DMS79 treated with DMSO at 0.1 percent for 48 hours (cell line): Measurements from ENCODE around the gene HCST.
A peak's percentile ranks its signal among the peaks of the same experiment; 100 is the strongest.
"Not testable (repeated sequence)": the region's sequence is repeated elsewhere in the genome, so short reads cannot be mapped to it uniquely, and the experiment has no call there.

ENCODE experiments used
- DNase-seq: peaks from one replicate; lab custom pipeline; 2025; lab: John Stamatoyannopoulos, UW

Gene HCST, protein sequence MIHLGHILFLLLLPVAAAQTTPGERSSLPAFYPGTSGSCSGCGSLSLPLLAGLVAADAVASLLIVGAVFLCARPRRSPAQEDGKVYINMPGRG

DNA sequence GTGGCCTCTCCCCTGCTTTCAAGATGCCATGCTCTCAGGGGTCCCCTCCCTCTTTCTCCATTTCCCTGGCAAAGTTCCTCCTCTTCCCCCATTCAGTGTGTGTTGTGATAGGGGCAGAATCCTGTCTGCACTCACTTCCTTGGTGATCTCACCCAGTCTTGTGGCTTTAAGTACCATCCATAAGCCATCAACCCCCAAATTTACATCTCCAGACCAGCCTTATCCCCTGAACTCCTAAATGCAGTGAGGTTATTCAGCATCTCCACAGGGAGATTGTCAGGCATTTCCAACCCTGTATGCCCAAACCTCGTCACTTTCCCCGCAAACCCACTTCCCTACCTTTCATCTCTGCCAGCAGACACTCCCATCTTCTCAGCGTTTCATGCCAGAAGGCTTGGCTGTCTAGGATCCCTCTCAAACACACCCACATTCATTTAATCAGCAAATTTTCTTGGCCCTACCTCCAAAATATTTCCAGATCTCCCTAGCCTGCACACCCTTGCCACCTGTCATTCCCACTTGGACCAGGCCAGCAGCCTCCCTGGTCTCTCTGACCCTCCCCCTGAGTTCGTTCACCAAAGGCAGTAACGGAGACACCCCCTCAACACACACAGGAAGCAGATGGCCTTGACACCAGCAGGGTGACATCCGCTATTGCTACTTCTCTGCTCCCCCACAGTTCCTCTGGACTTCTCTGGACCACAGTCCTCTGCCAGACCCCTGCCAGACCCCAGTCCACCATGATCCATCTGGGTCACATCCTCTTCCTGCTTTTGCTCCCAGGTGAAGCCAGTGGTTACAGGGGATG, at the start of gene HCST:
HCST (plus strand) TSS at position 676 of the 808 bp plus-strand sequence; CDS start at position 741, 65 bp downstream.
- DNase-seq = no peak

DNA sequence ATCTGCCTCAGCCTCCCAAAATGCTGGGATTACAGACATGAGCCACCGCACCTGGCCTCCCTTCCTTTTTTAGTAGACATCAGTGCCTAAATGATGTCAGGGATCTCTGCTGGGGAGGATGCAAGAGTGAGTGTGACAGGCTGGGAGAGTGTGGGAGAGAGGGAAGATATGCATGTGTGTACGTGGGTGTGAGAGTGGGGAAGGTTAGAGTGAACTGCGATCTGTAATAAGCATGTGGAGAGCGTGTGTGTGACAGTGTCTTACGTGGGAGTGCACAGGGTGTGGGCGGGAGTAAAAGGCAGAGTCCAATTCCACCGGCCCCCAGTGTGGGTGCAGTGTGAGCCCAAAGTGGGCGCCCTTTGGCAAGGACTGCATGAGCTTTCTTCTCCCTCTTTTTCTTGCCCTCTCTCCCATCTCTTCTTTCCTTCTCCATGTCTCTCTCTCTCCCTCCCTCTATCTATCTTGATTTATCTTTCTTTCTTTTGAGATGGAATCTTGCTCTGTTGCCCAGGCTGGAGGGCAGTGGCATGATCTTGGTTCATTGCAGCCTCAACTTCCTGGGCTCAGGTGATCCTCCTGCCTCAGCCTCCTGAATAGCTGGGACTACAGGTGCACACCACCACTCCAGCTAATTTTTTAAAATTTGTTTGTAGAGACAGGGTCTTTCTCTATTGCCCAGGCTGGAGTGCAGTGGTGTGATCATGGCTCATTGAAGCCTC, 49.1 kb upstream of the HCST start:
- DNase-seq = no peak

DNA sequence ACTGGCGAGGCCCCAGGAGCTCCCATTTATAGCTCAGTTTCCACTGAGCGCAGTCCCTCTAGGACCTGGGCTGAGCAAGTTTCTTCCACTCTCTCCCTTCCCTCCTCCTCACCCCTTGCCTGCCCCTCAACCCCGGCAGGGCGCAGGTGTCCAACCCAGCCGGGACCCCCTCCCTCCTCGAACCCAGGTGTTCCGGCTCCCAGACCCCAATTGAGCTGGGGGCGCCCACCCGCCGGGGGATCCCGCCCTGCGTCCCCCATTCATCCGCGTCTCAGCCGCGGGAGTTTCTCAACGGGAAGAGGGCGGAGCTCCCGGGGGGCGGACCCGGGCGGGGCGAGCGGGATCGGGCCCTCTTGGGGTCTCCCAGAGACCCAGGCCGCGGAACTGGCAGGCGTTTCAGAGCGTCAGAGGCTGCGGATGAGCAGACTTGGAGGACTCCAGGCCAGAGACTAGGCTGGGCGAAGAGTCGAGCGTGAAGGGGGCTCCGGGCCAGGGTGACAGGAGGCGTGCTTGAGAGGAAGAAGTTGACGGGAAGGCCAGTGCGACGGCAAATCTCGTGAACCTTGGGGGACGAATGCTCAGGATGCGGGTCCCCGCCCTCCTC, 45.7 kb upstream of the HCST start, which contains the start of gene KIRREL2:
KIRREL2 (plus strand) TSS at position 366 of the 604 bp plus-strand sequence; CDS start at position 575, 209 bp downstream.
- DNase-seq = peak; percentile 35

DNA sequence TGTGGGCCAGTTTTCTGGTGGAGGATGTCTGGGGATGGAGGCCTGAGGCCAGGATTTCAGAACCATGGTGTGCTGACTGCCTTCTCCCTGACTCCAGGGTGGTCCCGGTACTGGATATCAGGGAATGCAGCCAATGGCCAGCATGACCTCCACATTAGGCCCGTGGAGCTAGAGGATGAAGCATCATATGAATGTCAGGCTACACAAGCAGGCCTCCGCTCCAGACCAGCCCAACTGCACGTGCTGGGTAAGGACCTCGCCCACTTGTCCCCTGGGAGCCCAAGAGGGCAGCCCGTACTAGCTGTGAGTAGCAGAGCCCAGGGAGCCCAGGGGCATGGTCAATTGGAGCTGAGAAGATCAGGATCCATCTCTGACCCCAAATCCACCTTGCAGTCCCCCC, 44.0 kb upstream of the HCST start:
- no peak for DNase-seq

DNA sequence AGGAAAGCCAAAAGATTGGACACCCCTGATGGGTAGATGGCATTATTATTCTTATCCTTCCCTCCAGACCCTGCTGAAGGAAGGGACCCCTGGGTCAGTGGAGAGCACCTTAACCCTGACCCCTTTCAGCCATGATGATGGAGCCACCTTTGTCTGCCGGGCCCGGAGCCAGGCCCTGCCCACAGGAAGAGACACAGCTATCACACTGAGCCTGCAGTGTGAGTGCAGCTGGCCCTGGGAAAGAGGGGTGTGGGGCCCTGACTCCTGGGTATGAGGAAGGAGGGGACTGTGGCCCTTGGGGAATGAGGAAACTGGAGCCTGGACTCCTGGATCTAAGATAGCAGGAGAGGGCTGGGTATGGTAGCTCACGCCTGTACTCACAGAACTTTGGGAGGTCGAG, 42.9 kb upstream of the HCST start:
- no peak for DNase-seq

DNA sequence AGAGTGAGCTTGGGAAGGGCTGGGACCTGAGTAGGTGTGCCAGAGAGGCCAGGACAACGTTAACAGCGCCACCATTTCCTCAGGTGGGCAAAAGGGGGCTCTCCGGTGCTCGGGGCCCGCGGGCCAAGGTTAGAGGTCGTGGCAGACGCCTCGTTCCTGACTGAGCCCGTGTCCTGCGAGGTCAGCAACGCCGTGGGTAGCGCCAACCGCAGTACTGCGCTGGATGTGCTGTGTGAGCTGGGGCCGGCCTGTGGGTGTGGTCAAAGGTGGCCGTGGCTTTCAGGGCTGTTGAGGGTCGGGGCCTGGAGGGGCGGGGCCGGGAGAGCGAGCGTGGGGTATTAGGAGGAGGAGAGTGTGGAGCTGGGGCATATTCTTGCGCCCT, 41.9 kb upstream of the HCST start:
- DNase-seq = no peak

DNA sequence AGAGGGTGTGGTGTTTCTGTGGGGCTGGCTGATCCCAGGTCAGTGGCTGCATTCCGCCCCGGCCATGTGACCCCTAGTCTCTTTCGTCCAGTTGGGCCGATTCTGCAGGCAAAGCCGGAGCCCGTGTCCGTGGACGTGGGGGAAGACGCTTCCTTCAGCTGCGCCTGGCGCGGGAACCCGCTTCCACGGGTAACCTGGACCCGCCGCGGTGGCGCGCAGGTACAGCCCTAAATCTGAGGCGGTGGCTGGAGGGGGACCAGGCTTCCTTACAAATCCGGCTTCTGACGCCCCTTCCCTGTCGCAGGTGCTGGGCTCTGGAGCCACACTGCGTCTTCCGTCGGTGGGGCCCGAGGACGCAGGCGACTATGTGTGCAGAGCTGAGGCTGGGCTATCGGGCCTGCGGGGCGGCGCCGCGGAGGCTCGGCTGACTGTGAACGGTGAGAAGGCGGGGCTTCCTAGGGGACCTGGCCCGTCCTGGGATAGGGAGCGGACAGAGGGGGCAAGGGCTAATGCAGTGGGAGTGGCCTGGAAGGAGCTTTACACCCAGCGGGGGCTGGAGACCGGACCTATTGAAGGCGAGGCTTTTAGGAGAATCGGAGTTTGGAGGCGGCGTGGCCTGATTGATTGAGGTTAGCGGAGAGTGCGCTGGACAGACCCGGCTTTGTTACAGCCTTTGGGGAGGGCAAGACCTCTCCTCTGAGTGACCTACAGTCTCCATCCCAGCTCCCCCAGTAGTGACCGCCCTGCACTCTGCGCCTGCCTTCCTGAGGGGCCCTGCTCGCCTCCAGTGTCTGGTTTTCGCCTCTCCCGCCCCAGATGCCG, 41.3 kb upstream of the HCST start:
- no peak for DNase-seq

DNA sequence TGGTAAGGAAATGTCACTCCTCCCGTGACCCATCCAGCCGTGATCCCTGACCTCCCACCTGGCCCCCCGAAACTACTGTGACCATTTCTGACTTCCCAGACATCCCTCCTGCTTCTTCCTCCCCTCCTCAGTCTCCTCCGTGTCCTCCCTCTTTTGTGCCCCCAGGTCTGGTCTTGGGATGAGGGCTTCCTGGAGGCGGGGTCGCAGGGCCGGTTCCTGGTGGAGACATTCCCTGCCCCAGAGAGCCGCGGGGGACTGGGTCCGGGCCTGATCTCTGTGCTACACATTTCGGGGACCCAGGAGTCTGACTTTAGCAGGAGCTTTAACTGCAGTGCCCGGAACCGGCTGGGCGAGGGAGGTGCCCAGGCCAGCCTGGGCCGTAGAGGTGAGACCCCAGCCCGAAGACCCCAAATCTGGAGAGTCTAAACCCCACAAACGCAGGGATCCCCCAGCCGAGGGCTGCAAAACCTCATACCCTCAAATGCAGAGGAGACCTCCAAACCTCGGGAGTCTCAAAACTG, 40.6 kb upstream of the HCST start:
- no peak for DNase-seq

DNA sequence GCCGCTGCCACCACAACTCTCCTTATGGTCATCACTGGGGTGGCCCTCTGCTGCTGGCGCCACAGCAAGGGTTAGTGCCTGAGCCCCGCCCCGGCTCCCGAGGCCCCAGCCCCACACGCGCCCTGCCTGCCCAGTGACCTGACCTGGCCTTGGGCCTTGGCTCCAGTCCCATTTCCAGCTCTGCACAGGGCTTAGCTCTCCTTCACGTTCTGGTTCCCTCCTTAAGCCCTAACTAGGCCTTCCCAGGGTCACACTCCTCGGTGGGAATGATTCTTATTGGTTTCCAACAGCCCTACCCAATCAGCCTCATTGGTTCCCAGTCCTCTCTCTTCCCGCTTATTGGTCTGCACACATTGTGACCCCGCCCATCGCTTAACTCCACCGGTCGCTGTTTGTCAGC, 39.8 kb upstream of the HCST start:
- DNase-seq = no peak

DNA sequence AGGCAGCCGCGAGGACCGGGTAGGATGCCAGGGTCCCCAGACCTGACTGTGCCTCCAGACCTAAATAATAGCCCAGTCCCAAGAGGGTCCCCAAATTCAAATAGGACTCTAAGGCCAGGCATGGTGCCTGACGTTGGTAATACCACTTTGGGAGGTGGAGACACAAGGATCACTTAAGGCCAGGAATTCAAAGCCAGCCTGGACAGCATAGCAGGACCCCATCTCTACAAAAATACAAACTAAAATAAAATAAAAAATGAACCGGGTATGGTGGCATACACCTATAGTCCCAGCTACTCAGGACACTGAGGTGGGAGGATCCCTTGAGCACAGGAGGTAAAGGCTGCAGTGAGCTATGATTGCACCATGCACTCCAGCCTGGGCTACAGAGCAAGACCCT, 39.3 kb upstream of the HCST start:
- DNase-seq = no peak

DNA sequence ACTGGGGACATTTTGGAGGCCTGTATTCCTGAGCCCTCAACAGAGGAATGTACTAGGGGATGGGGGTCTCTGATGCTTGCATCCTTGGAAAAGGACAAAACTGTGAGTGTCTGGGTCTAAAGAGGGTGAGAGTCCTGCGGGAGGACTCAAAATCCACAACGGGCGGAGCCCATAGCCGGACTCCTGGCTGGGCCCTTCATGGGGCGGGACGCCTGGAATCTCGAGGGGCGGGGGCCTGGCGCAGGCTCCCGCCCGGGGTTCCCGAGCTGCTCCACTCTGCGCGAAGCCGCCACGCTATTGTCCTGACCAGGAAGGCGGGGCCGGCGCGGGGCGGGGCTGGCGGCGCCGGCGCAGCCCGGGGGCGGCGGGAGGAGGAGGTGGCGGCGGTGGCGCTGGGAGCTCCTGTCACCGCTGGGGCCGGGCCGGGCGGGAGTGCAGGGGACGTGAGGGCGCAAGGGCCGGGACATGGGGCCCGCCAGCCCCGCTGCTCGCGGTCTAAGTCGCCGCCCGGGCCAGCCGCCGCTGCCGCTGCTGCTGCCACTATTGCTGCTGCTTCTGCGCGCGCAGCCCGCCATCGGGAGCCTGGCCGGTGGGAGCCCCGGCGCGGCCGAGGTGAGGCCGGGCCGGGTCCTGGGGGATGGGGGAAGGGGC, 34.0 kb upstream of the HCST start, which contains the start of gene APLP1:
APLP1 (plus strand) TSS at position 403 of the 651 bp plus-strand sequence; CDS start at position 466, 63 bp downstream.
- DNase-seq = peak; percentile 58

DNA sequence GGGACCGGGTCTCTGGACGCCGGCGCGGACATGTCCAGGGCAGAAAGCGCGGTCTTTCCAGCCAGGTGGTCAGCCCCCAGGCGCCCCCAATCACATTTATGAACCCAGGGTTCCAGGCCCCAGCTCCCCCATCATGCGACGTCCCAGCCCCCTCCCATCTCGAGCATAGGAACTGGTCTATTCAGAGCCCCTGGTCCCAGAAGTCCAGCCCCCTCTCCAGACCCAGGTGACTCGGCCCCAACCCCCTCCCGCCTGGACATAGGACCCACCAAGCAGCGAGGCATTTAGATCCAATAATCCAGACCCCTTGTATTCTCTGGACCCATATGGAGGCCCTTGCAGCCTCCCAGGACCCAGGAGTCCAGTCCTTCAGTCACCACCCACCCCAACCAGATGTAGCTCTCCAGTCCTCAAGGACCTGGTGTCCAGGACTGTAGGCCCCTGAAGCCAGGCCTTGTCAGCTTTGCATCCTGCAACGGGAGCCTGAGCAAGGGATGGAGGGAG, 33.5 kb upstream of the HCST start:
- DNase-seq = no peak

DNA sequence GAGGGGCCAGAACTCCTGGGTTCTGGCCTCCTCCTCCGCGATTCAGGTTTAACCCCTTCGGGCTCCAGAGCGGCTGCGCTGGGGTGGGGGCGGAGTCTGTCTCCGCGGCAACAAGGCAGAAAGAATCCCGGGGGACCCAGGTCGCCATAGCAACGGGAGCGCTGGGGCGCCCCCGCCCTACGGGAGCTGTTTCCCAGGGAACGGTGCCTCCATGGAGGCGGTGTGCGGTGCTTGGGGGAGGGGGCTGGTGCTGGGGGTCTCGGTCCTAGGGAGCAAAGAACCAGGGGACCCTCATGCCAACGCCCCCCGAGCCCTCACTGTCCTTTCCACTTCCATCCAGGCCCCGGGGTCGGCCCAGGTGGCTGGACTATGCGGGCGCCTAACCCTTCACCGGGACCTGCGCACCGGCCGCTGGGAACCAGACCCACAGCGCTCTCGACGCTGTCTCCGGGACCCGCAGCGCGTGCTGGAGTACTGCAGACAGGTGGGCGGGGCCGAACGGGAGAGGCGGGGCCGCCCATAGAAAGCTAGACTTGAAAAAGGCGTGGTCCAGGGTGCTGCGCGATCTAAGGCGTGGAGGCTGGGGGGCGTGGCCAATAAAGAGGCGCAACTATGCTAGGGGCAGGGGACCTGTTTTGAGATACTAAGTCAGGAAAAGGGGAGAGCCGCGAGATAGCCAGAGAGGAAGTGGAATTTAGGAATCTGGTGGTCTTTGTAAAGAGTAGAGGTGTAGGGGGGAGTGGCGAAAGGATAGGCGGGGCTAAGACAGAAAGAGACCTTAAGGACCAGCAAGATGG, 32.8 kb upstream of the HCST start:
- DNase-seq = peak; percentile 69

DNA sequence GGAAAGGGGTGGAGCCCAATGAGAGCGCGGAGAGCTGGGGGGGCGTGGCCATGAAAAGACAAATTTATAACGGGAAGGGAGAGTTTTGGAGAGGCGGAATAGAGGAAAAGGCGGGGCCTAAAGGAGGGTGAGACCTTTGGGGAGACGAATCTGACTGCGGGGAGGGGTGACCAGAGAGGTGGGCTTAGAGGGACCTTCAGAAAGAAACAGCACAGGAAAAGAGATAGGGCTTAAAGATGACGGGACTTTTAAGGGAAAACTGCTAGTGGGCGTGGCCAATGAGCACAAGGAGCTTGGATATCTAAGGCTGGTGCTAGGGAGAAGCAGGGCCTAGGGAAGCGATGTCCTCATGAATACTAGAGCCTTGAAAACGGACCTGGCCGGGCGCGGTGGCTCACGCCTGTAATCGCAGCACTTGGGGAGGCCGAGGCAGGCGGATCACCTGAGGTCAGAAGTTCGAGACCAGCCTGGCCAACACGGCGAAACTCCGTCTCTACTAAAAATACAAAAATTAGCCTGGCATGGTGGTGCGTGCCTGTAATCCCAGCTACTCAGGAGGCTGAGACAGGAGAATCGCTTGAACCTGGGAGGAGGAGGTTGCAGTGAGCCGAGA, 32.1 kb upstream of the HCST start:
- not testable (repeated sequence) for DNase-seq

DNA sequence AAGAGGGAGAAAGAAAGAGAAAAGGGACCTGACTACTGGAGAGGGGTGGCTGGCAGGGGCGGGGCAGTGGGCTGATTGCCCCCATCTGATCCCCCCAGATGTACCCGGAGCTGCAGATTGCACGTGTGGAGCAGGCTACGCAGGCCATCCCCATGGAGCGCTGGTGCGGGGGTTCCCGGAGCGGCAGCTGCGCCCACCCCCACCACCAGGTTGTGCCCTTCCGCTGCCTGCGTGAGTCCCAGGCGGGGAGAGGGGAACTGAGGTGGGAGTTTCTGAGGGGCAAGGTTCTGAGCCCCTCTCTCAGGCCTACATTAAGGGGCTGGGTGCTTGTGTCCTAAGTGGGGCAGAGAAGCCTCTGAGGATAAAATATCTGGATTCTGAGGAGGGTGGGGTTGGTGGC, 31.5 kb upstream of the HCST start:
- DNase-seq = no peak

DNA sequence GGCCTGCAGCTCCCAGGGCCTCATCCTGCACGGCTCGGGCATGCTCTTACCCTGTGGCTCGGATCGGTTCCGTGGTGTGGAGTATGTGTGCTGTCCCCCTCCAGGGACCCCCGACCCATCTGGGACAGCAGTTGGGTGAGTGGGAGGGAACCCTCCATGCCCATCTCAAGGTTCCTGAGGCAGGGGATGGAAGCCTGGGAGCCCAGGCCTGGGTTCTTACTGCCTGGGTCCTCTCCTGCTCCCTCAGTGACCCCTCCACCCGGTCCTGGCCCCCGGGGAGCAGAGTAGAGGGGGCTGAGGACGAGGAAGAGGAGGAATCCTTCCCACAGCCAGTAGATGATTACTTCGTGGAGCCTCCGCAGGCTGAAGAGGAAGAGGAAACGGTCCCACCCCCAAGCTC, 30.7 kb upstream of the HCST start:
- no peak for DNase-seq

DNA sequence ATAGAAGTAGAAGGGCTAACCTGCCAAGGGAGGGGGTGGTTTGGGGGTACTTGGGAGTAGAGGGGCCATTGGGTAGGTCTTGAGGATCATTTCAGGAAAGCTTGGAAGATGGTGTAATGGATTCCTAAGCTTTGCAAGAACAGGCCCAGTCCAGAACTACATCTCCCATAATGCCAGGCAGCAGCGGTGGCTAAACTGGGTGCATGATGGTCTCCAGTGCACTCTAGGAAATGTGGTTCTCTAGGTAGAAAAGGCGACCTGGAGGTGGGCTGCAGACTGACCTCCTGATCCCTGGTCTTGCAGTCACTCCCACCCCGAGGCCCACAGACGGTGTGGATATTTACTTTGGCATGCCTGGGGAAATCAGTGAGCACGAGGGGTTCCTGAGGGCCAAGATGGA, 30.1 kb upstream of the HCST start:
- DNase-seq = no peak

DNA sequence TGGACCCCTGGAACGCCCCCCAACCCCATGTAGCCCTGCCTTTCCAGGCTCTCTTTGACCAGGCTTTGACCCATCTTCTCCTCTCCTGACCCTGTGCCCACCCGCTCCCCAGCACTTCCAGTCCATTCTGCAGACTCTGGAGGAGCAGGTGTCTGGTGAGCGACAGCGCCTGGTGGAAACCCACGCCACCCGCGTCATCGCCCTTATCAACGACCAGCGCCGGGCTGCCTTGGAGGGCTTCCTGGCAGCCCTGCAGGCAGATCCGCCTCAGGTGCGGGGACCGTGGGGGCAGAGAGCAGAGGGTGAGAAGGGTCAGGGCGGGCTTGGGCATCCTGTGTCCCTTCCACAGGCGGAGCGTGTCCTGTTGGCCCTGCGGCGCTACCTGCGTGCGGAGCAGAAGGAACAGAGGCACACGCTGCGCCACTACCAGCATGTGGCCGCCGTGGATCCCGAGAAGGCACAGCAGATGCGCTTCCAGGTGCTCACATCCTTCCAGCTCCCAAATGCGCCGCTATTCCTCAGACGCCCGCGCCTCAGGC, 27.9 kb upstream of the HCST start:
- no peak for DNase-seq

DNA sequence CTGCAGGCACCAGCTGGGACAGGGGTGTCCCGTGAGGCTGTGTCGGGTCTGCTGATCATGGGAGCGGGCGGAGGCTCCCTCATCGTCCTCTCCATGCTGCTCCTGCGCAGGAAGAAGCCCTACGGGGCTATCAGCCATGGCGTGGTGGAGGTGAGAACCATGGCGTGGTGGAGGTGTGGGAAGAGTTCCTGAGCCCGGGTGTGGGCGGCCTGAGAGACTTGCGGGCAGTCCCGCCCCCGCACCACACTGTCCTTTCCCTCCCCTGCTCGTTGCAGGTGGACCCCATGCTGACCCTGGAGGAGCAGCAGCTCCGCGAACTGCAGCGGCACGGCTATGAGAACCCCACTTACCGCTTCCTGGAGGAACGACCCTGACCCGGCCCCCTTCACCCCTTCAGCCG, 23.3 kb upstream of the HCST start:
- DNase-seq = no peak
